Kidney (tissue), 14 donors: ENCODE data around the gene MIEN1. TPM values are rescaled to one million over a fixed set of nuclear protein-coding genes. Genes with fewer than 3 reads are reported as not detected.

Experiments
- DNase-seq, 5 donors: peaks; one replicate each; pipeline ENCODE4 v3.0.0-alpha.2; 2013 to 2020
- FAIRE-seq: peaks from 2 replicates; lab custom pipeline; 2012; peaks lifted over from hg19 to GRCh38; lab: Jason Lieb, UNC
- H3K27ac ChIP-seq, 2 donors: one replicate each; pipeline ENCODE4 v1.7.0; 2013; ENCODE audit warnings: low read depth in 2 of 2, low read length in 2 of 2, inconsistent platforms in 1 of 2
- H3K27me3 ChIP-seq: one replicate; pipeline ENCODE4 v1.7.1; 2013; ENCODE audit warnings: low read length, inconsistent platforms; ENCODE audit not compliant: control insufficient read depth, insufficient read depth
- H3K36me3 ChIP-seq, 3 donors: one replicate each; pipeline versions ENCODE4 v1.7.0 to v1.7.1; 2013; ENCODE audit warnings: low read length in 3 of 3, control low read depth in 1 of 3, inconsistent platforms in 1 of 3; ENCODE audit not compliant: insufficient read depth in 3 of 3, control insufficient read depth in 2 of 3
- H3K4me1 ChIP-seq, 3 donors: one replicate each; pipeline versions ENCODE4 v1.7.0 to v1.7.1; 2013; ENCODE audit warnings: low read length in 3 of 3, inconsistent platforms in 1 of 3, low read depth in 1 of 3; ENCODE audit not compliant: control insufficient read depth in 2 of 3, insufficient read depth in 2 of 3
- H3K4me3 ChIP-seq, 3 donors: one replicate each; pipeline versions ENCODE4 v1.7.0 to v1.8.1; 2013; ENCODE audit warnings: low read length in 3 of 3, control low read depth in 1 of 3, inconsistent platforms in 1 of 3
- H3K9ac ChIP-seq, 3 donors: one replicate each; pipeline versions ENCODE4 v1.7.0 to v1.7.1; 2013; ENCODE audit warnings: low read length in 3 of 3, control low read depth in 1 of 3, inconsistent platforms in 1 of 3
- H3K9me3 ChIP-seq, 3 donors: one replicate each; pipeline versions ENCODE4 v1.7.0 to v1.7.1; 2013; ENCODE audit warnings: low read length in 3 of 3, control low read depth in 1 of 3, inconsistent platforms in 1 of 3; ENCODE audit not compliant: control insufficient read depth in 2 of 3, insufficient read depth in 1 of 3
- CTCF ChIP-seq: IDR thresholded peaks from 3 replicates; pipeline ENCODE4 v1.5.1; 2012; ENCODE audit warnings: mild to moderate bottlenecking, moderate library complexity, borderline replicate concordance; ENCODE audit not compliant: insufficient read depth; ENCODE audit errors: extremely low read depth
- intact Hi-C: fragments of 100-400 bp; cut with DNase I; formaldehyde crosslinking; loops from one replicate; pipeline ENCODE4 v1.11.1; 2022
- polyA plus RNA-seq: library from polyadenylated mRNA; stranded (reverse); fragments of 350-450 nt; fragmentation: Illumina TruSeq; extraction: RNeasy Lipid Tissue Mini Kit (QIAGEN cat#74804); gene quantifications from one replicate; pipeline ENCODE4 v1.2.3, GENCODE V29; 2014; ENCODE audit warnings: low read depth, low replicate concordance; ENCODE audit not compliant: insufficient read depth
- total RNA-seq: library from RNA; stranded (reverse); fragmentation: NEBNext Ultra II Directional; extraction: Animal tissue kit (Norgen Biotek cat#: 25700); gene quantifications from one replicate; pipeline ENCODE4 v1.2.1, GENCODE V29; 2021
- donor health status: control.
- donor health status: control.
- donor health status: control.
- donor health status: control.
- donor health status: control.
- donor health status: DM: yes; HTN: yes; CAD: no.
- donor health status: Normal renal cell carcinoma (clear cell type).

The MIEN1 gene
- total and polyA plus RNA-seq, 2 donors from 2014 or later: 51.6 to 186 TPM

DNA sequence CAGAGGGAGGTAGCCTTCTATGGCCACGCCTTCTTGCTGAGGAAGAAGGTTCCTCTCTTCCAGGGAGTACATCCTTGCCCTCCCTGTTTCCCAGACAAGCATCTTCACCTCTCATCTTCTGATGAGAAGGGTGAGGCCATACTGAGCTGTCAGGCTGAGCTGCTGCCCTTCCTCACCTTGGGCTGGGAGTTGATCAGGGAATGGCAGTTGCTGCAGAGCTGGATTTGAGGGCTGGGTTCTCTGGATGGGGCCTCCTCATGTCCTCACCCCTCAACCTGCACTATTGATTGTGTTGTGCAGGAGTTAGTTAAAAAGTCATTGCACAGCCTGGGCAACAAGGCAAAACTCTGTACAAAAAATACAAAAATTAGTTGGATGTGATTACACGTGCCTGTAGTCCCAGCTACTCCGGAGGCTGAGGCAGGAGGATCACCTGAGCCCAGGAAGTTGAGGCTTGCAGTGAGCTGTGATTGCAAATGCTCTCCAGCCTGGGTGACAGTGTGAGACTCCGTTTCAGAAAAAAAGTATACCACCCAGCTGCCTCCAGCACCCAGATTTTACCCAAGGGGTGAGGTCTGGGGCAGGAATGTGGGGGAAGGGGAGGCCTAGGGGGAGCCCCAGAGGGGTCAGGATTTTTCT, 28.4 kb downstream of the MIEN1 start:
- no peak for TF ChIP-seq CTCF
- Histone ChIP-seq H3K27ac (peak overlapping the region; percentile 93 to 94), H3K27me3 (no peaks in the 10 kb centered on the region), H3K36me3 (peaks cover 0 to under 1% (median under 1%) of the 10 kb centered on the region in 3 donors), H3K4me1 (peaks cover 0 to 60% (median 42%) of the 10 kb centered on the region in 3 donors), H3K9ac (peak overlapping the region; percentile 54 to 70 (median 63)), H3K9me3 (no peaks in the 10 kb centered on the region), H3K4me3 (peak overlapping the region; percentile 69 to 88 (median 85))
- intact Hi-C loops: no loop called here
- DNase-seq: no peak
- no peak for FAIRE-seq

DNA sequence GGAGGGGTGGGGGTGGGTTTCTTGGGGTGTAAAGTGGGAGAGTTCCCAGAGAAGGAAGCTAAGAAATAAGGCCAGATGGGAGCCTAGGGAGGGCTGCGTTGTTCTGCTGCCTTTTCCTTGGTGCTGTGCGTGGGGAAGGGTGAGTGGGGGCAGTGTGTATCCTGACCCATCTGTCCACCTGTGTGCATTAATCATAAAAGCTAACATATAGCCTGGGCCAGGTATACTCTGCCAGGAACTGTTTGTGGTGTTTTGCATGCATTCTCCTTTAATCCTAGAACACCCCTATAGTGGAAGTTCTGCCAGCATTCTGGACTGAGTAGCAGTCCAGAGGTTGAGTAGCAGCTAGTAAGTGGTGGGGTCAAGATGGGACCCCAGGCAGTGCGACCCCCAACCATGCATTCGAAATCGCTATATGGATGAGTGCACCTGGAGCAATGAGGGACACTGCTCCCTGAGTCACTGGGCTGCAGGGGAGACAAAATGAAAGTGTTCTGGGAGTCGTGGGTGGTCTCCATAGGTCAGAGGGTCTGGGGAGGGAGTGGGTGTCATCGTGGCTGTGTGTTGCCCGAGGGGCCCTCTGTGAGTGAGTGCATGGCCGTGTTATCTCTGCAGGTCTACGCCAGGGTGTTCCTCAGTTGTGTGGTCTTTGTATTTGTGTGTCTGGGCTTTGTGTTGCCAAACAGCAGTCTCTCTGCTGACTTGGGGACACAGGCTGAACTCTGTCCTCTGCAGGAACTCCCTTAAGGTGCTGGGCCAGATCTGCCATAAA, 29.1 kb downstream of the MIEN1 start:
- no peak for TF ChIP-seq CTCF

GRCh38 chr17:39700148-39700987, 30.0 kb downstream of the MIEN1 start:
- DNase-seq (peak; percentile 80 to 91 (median 85)), FAIRE-seq (no peak)
- intact Hi-C loops: no loop called here
- TF ChIP-seq CTCF: no peak
- H3K27ac ChIP-seq: peak overlapping the region; percentile 93 to 94
- peaks cover 0 to 50% (median 49%) of the 10 kb centered on the region in 3 donors for H3K4me1 ChIP-seq
- no peaks in the 10 kb centered on the region for H3K9me3 ChIP-seq
- H3K9ac ChIP-seq: peak overlapping the region; percentile 54 to 80 (median 70)
- H3K4me3 ChIP-seq: peak overlapping the region; percentile 69 to 88 (median 85)
- no peaks in the 10 kb centered on the region for H3K36me3 ChIP-seq
- H3K27me3 ChIP-seq: no peaks in the 10 kb centered on the region

More for the DNA sequence above, 29.1 kb downstream of the MIEN1 start:
- FAIRE-seq (no peak), DNase-seq (peak in 3 of 5 donors; percentile 23 to 64 (median 44))
- Histone ChIP-seq H3K4me1 (peaks cover 0 to 58% (median 49%) of the 10 kb centered on the region in 3 donors), H3K9ac (peak overlapping the region; percentile 54 to 70 (median 63)), H3K36me3 (no peaks in the 10 kb centered on the region), H3K4me3 (peak overlapping the region; percentile 69 to 88 (median 85)), H3K27me3 (no peaks in the 10 kb centered on the region), H3K27ac (peak overlapping the region; percentile 93 to 94), H3K9me3 (no peaks in the 10 kb centered on the region)
- intact Hi-C loops: no loop called here
